Activated naive CD4-positive, alpha-beta T cell treated with anti-CD3 and anti-CD28 coated beads, Interleukin-2, amount 10 ng/mL, durations not matched to agents 7 days and 5 days (primary cell): ENCODE data around the gene KCTD7.
"Not testable (repeated sequence)": the region's sequence is repeated elsewhere in the genome, so short reads cannot be mapped to it uniquely, and the experiment has no call there.

Experiments used
- CTCF ChIA-PET: fragments of 350-600 bp; sonication (Branson Sonifier 250); formaldehyde crosslinking; loops from one replicate; lab custom pipeline; 2021; ENCODE audit warnings: antibody characterized with exemption; lab: Charles Lee
- DNase-seq: peaks from one replicate; pipeline ENCODE4 v3.0.0-alpha.2; 2020
- H3K27ac Mint-ChIP-seq: one replicate; pipeline ENCODE4 v1.8.0; 2021; ENCODE audit warnings: mild to moderate bottlenecking, moderate library complexity, mixed read lengths
- H3K27me3 Mint-ChIP-seq: one replicate; pipeline ENCODE4 v1.8.0; 2021; ENCODE audit warnings: mild to moderate bottlenecking, mixed read lengths
- H3K36me3 Mint-ChIP-seq: one replicate; pipeline ENCODE4 v1.8.0; 2021; ENCODE audit warnings: mixed read lengths
- H3K4me1 Mint-ChIP-seq: one replicate; pipeline ENCODE4 v1.8.0; 2021; ENCODE audit warnings: mixed read lengths
- H3K4me3 Mint-ChIP-seq: one replicate; pipeline ENCODE4 v1.8.0; 2021; ENCODE audit warnings: mild to moderate bottlenecking, moderate library complexity, mixed read lengths
- H3K9me3 Mint-ChIP-seq: one replicate; pipeline ENCODE4 v1.8.0; 2021; ENCODE audit warnings: mixed read lengths

Gene KCTD7

GRCh38 chr7:66671034-66671433 lies 42.4 kb downstream of the KCTD7 start:
- Mint-ChIP-seq H3K27me3 (no peaks in the 10 kb centered on the region), H3K27ac (no peak overlapping the region), H3K9me3 (no peaks in the 10 kb centered on the region), H3K4me3 (no peak overlapping the region), H3K4me1 (no peaks in the 10 kb centered on the region), H3K36me3 (peaks cover 1% of the 10 kb centered on the region)
- no peak for DNase-seq
- CTCF ChIA-PET = interaction anchor here (1.1 kb wide), 1 partner anchor 69 kb away, joined by 3 read pairs; the partner anchor contains the start of gene RABGEF1

- not testable (repeated sequence) for H3K4me1 Mint-ChIP-seq, H3K4me3 Mint-ChIP-seq, H3K36me3 Mint-ChIP-seq, H3K9me3 Mint-ChIP-seq, H3K27ac Mint-ChIP-seq, H3K27me3 Mint-ChIP-seq, DNase-seq
- CTCF ChIA-PET = interaction anchor here (1.1 kb wide), 1 partner anchor 69 kb away, joined by 3 read pairs; the partner anchor contains the start of gene RABGEF1
Measured at GRCh38 chr7:66671486-66671885, 42.8 kb downstream of the KCTD7 start.

- DNase-seq, H3K27me3 Mint-ChIP-seq, H3K27ac Mint-ChIP-seq, H3K36me3 Mint-ChIP-seq, H3K4me1 Mint-ChIP-seq, H3K9me3 Mint-ChIP-seq, CTCF ChIA-PET, H3K4me3 Mint-ChIP-seq: not testable (repeated sequence)
Measured at GRCh38 chr7:66672432-66673123, 43.9 kb downstream of the KCTD7 start.

GRCh38 chr7:66673124-66673640 lies 44.5 kb downstream of the KCTD7 start:
- H3K27ac Mint-ChIP-seq, H3K36me3 Mint-ChIP-seq, H3K9me3 Mint-ChIP-seq, CTCF ChIA-PET, H3K4me3 Mint-ChIP-seq, DNase-seq, H3K4me1 Mint-ChIP-seq, H3K27me3 Mint-ChIP-seq: not testable (repeated sequence)

GRCh38 chr7:66679633-66680244 lies 51.1 kb downstream of the KCTD7 start:
- H3K4me3 Mint-ChIP-seq = no peak overlapping the region

GRCh38 chr7:66681491-66682349 lies 53.0 kb downstream of the KCTD7 start:
- CTCF ChIA-PET = no interaction called here
- Mint-ChIP-seq H3K27ac (peak overlapping the region; percentile 94), H3K36me3 (peaks cover 7% of the 10 kb centered on the region), H3K4me1 (peaks cover 36% of the 10 kb centered on the region), H3K4me3 (peak overlapping the region; percentile 94), H3K27me3 (peaks cover 4% of the 10 kb centered on the region), H3K9me3 (no peaks in the 10 kb centered on the region)
- peak; percentile 96 for DNase-seq

More at GRCh38 chr7:66679633-66680244, 51.1 kb downstream of the KCTD7 start:
- Mint-ChIP-seq H3K4me1 (peaks cover 33% of the 10 kb centered on the region), H3K9me3 (no peaks in the 10 kb centered on the region), H3K36me3 (peaks cover 6% of the 10 kb centered on the region), H3K27ac (peak overlapping the region; percentile 69), H3K27me3 (peaks cover 4% of the 10 kb centered on the region)
- CTCF ChIA-PET = no interaction called here
- DNase-seq = no peak

- H3K4me1 Mint-ChIP-seq = peaks cover 36% of the 10 kb centered on the region
- H3K27me3 Mint-ChIP-seq = peaks cover 4% of the 10 kb centered on the region
- peaks cover 2% of the 10 kb centered on the region for H3K9me3 Mint-ChIP-seq
- CTCF ChIA-PET = no interaction called here
- H3K27ac Mint-ChIP-seq = peak overlapping the region; percentile 94
- peak; percentile 58 for DNase-seq
- peak overlapping the region; percentile 94 for H3K4me3 Mint-ChIP-seq
- H3K36me3 Mint-ChIP-seq = peaks cover 7% of the 10 kb centered on the region
Measured at GRCh38 chr7:66682350-66683093, 53.8 kb downstream of the KCTD7 start.

GRCh38 chr7:66683094-66683769 lies 54.6 kb downstream of the KCTD7 start:
- Mint-ChIP-seq H3K4me1 (peaks cover 33% of the 10 kb centered on the region), H3K4me3 (peak overlapping the region; percentile 94)
- H3K27ac Mint-ChIP-seq, H3K36me3 Mint-ChIP-seq, H3K27me3 Mint-ChIP-seq, DNase-seq, H3K9me3 Mint-ChIP-seq, CTCF ChIA-PET: not testable (repeated sequence)

- DNase-seq = no peak
- H3K36me3 Mint-ChIP-seq = peaks cover 6% of the 10 kb centered on the region
- peak overlapping the region; percentile 31 for H3K4me3 Mint-ChIP-seq
- peaks cover 10% of the 10 kb centered on the region for H3K9me3 Mint-ChIP-seq
- CTCF ChIA-PET = no interaction called here
- H3K4me1 Mint-ChIP-seq = peaks cover 33% of the 10 kb centered on the region
- H3K27me3 Mint-ChIP-seq = peaks cover 4% of the 10 kb centered on the region
- peak overlapping the region; percentile 24 for H3K27ac Mint-ChIP-seq
Measured at GRCh38 chr7:66683770-66684123, 55.1 kb downstream of the KCTD7 start.

- peaks cover 24% of the 10 kb centered on the region for H3K4me1 Mint-ChIP-seq
- not testable (repeated sequence) for H3K36me3 Mint-ChIP-seq, DNase-seq, H3K27ac Mint-ChIP-seq, H3K4me3 Mint-ChIP-seq, H3K27me3 Mint-ChIP-seq
- peaks cover 10% of the 10 kb centered on the region for H3K9me3 Mint-ChIP-seq
- CTCF ChIA-PET = interaction anchor here (0.7 kb wide), 1 partner anchor 477 kb away, joined by 3 read pairs; no protein-coding TSS in a partner anchor
Measured at GRCh38 chr7:66685663-66686062, 57.0 kb downstream of the KCTD7 start.

GRCh38 chr7:66687186-66687585 lies 58.5 kb downstream of the KCTD7 start:
- Mint-ChIP-seq H3K4me1 (peaks cover 13% of the 10 kb centered on the region), H3K9me3 (peaks cover 10% of the 10 kb centered on the region), H3K27me3 (no peaks in the 10 kb centered on the region), H3K27ac (no peak overlapping the region), H3K36me3 (peaks cover 3% of the 10 kb centered on the region), H3K4me3 (no peak overlapping the region)
- CTCF ChIA-PET = no interaction called here
- no peak for DNase-seq

GRCh38 chr7:66687672-66688071 lies 59.0 kb downstream of the KCTD7 start:
- H3K36me3 Mint-ChIP-seq, H3K27ac Mint-ChIP-seq, H3K4me3 Mint-ChIP-seq, CTCF ChIA-PET, H3K27me3 Mint-ChIP-seq, DNase-seq: not testable (repeated sequence)
- Mint-ChIP-seq H3K9me3 (peaks cover 10% of the 10 kb centered on the region), H3K4me1 (peaks cover 12% of the 10 kb centered on the region)

- Mint-ChIP-seq H3K27me3 (no peaks in the 10 kb centered on the region), H3K27ac (no peak overlapping the region), H3K36me3 (peaks cover 1% of the 10 kb centered on the region), H3K4me3 (no peak overlapping the region), H3K4me1 (peaks cover 4% of the 10 kb centered on the region), H3K9me3 (peaks cover 10% of the 10 kb centered on the region)
- CTCF ChIA-PET = no interaction called here
- DNase-seq = no peak
Measured at GRCh38 chr7:66689081-66689480, 60.4 kb downstream of the KCTD7 start.
